K562 (cell line): ENCODE data around the gene IL15RA. TPM values are rescaled to one million over a fixed set of nuclear protein-coding genes. Genes with fewer than 3 reads are reported as not detected.

Experiments
- ATAC-seq: fragments of 200-7000 bp; cut with Tn5 transposase; 3 replicates; pipeline ENCODE4 v1.9.1; 2020; ENCODE audit warnings: moderate library complexity
- BruUV-seq: library from RNA; stranded (reverse); fragments of 400-500 nt; replicated peaks from 2 replicates; lab custom pipeline; 2021; lab: Mats Ljungman, UMichigan
- CTCF ChIA-PET: fragments of 300-600 bp; formaldehyde crosslinking; extraction: SDS; loops from one replicate; lab custom pipeline; 2021; ENCODE audit warnings: low intra/inter-chr PET ratio; lab: Yijun Ruan, JAX
- POLR2A ChIA-PET: fragments of 300-600, 350-650 bp; sonication (Branson Sonifier 250); formaldehyde crosslinking; extraction: SDS; loops from one replicate; lab custom pipeline; 2021; ENCODE audit warnings: antibody characterized with exemption, inconsistent platforms; lab: Yijun Ruan, JAX
- DNase-seq, 4 experiments: peaks; one replicate each; pipeline versions ENCODE4 v3.0.0 to v3.0.0-alpha.2; 2011 to 2018; ENCODE audit warnings: low spot score in 3 of 4, mixed read lengths in 3 of 4; ENCODE audit errors: extremely low read depth in 1 of 4
- FAIRE-seq: peaks from 2 replicates; lab custom pipeline; 2011; peaks lifted over from hg19 to GRCh38; lab: Jason Lieb, UNC
- H2AFZ ChIP-seq: 2 replicates; pipeline ENCODE4 v1.6.0; 2011; ENCODE audit warnings: low read depth, low read length, control low read depth, inconsistent platforms
- H3K27ac ChIP-seq: fragments of 200-600 bp; 3 replicates; pipeline ENCODE4 v1.8.0; 2011; ENCODE audit warnings: low read depth, mild to moderate bottlenecking, control low read depth, inconsistent platforms, low read length, moderate library complexity, mixed read lengths; ENCODE audit errors: extremely low read depth
- H3K27me3 ChIP-seq, 2 experiments: fragments of 300-600 bp in 1 of 2; 2 replicates in 1 of 2; 3 replicates in 1 of 2; pipeline versions ENCODE4 v1.6.0 to v1.8.0; 2011; ENCODE audit warnings: inconsistent platforms in 2 of 2, low read length in 2 of 2, mild to moderate bottlenecking in 1 of 2, mixed read lengths in 1 of 2, moderate library complexity in 1 of 2; ENCODE audit not compliant: control insufficient read depth in 2 of 2, insufficient read depth in 2 of 2
- H3K36me3 ChIP-seq: fragments of 300-600 bp; 3 replicates; pipeline ENCODE4 v1.8.0; 2011; ENCODE audit warnings: mild to moderate bottlenecking, low read length, inconsistent platforms; ENCODE audit not compliant: control insufficient read depth, insufficient read depth
- H3K4me1 ChIP-seq, 2 experiments: fragments of 200-600 bp in 1 of 2; replicated peaks in 1 of 2; 2 replicates in 1 of 2; 3 replicates in 1 of 2; pipeline versions ENCODE4 v1.5.1 to v1.8.0; 2011; ENCODE audit warnings: inconsistent platforms in 2 of 2, low read length in 2 of 2, mild to moderate bottlenecking in 1 of 2, mixed read lengths in 1 of 2, moderate library complexity in 1 of 2; ENCODE audit not compliant: control insufficient read depth in 2 of 2, insufficient read depth in 2 of 2
- H3K4me2 ChIP-seq: 2 replicates; pipeline ENCODE4 v1.6.1; 2011; ENCODE audit warnings: low read length, control low read depth, inconsistent platforms, mixed read lengths; ENCODE audit not compliant: insufficient read depth
- H3K4me3 ChIP-seq: fragments of 200-600 bp; sonication (generic), shearing (Covaris generic); 2 replicates; pipeline ENCODE4 v1.5.1; 2016; ENCODE audit warnings: control low read depth, inconsistent platforms
- H3K79me2 ChIP-seq: fragments of 200-600 bp; 3 replicates; pipeline ENCODE4 v1.8.0; 2011; ENCODE audit warnings: low read length, inconsistent platforms; ENCODE audit not compliant: control insufficient read depth, insufficient read depth
- H3K9ac ChIP-seq, 2 experiments: 2 replicates each; pipeline versions ENCODE4 v1.6.0 to v1.6.1; 2011; ENCODE audit warnings: low read depth in 2 of 2, low read length in 2 of 2, control low read depth in 1 of 2, inconsistent platforms in 1 of 2, mild to moderate bottlenecking in 1 of 2, mixed read lengths in 1 of 2; ENCODE audit not compliant: insufficient read depth in 1 of 2
- H3K9me1 ChIP-seq: one replicate; pipeline ENCODE4 v1.6.0; 2011; ENCODE audit warnings: inconsistent platforms, mild to moderate bottlenecking, low read length, moderate library complexity; ENCODE audit not compliant: control insufficient read depth, insufficient read depth
- H3K9me3 ChIP-seq: replicated peaks from 2 replicates; pipeline ENCODE4 v1.5.1; 2011; ENCODE audit warnings: low read depth, low read length, inconsistent platforms; ENCODE audit not compliant: control insufficient read depth, insufficient read depth
- H4K20me1 ChIP-seq: replicated peaks from 2 replicates; pipeline ENCODE4 v1.6.1; 2011; ENCODE audit warnings: low read length, inconsistent platforms, mixed read lengths; ENCODE audit not compliant: control insufficient read depth, insufficient read depth
- ARID3A ChIP-seq: IDR thresholded peaks from 2 replicates; pipeline ENCODE4 v1.6.1; 2012; ENCODE audit warnings: low read depth, low read length, improper control_type of control experiment, borderline replicate concordance
- BCOR ChIP-seq: fragments of 450-650 bp; IDR thresholded peaks from 2 replicates; pipeline ENCODE4 v1.6.1; 2016
- CEBPG ChIP-seq, 3 experiments: fragments of 200-800 bp in 1 of 3; sonication (Bioruptor generic) in 1 of 3; sonication (generic) in 1 of 3; formaldehyde crosslinking in 1 of 3; IDR thresholded peaks in 2 of 3; conservative IDR thresholded peaks in 1 of 3; 2 replicates each; pipeline versions ENCODE4 v1.6.1 to v1.8.0; 2016 to 2022; ENCODE audit warnings: missing compliant biosample characterization in 2 of 3, missing genetic modification characterization in 2 of 3, mild to moderate bottlenecking in 1 of 3, missing genetic modification reagents in 1 of 3
- CHCHD3 ChIP-seq: fragments of 250-450 bp; sonication (Bioruptor Pico); IDR thresholded peaks from 2 replicates; pipeline ENCODE4 v2.1.2; 2022; ENCODE audit warnings: mild to moderate bottlenecking
- CHD1 ChIP-seq: fragments of 200-600 bp; sonication (generic); IDR thresholded peaks from one replicate; pipeline ENCODE4 v1.6.1; 2012; ENCODE audit warnings: mild to moderate bottlenecking, moderate library complexity, low read length, inconsistent platforms
- HDAC1 ChIP-seq, 2 experiments: fragments of 450-650 bp; IDR thresholded peaks; 2 replicates each; pipeline ENCODE4 v1.6.1; 2016 to 2017; ENCODE audit warnings: inconsistent platforms in 1 of 2, mild to moderate bottlenecking in 1 of 2, moderate library complexity in 1 of 2
- MLLT1 ChIP-seq, 2 experiments: fragments of 450-650 bp; IDR thresholded peaks; 2 replicates each; pipeline ENCODE4 v1.6.1; 2016
- MTA3 ChIP-seq: fragments of 450-650 bp; formaldehyde crosslinking; IDR thresholded peaks from 2 replicates; pipeline ENCODE4 v1.6.1; 2017; ENCODE audit warnings: mild to moderate bottlenecking, borderline replicate concordance
- NR2C1 ChIP-seq, 2 experiments: fragments of 450-650 bp; IDR thresholded peaks; 2 replicates each; pipeline ENCODE4 v1.6.1; 2017; ENCODE audit warnings: mild to moderate bottlenecking in 2 of 2, antibody characterized with exemption in 1 of 2, inconsistent platforms in 1 of 2, missing compliant biosample characterization in 1 of 2, missing genetic modification characterization in 1 of 2
- PCBP1 ChIP-seq: fragments of 200-400 bp; formaldehyde crosslinking; IDR thresholded peaks from 2 replicates; pipeline ENCODE4 v1.6.1; 2018; ENCODE audit warnings: mild to moderate bottlenecking, low read depth, low read length; ENCODE audit not compliant: poor library complexity, severe bottlenecking
- RBFOX2 ChIP-seq: fragments of 200-400 bp; formaldehyde crosslinking; IDR thresholded peaks from 2 replicates; pipeline ENCODE4 v1.6.1; 2017; ENCODE audit warnings: low read depth, mild to moderate bottlenecking, low read length, moderate library complexity
- ZBTB7A ChIP-seq: IDR thresholded peaks from 2 replicates; pipeline ENCODE4 v1.6.1; 2011; ENCODE audit warnings: low read depth, mild to moderate bottlenecking, low read length, moderate library complexity, borderline replicate concordance; ENCODE audit not compliant: control insufficient read depth
- ZFP36 ChIP-seq: fragments of 150-350 bp; IDR thresholded peaks from 2 replicates; pipeline ENCODE4 v1.6.1; 2018; ENCODE audit warnings: low read length, low read depth; ENCODE audit not compliant: partially characterized antibody
- ZNF740 ChIP-seq, 3 experiments: fragments of 200-800 bp in 1 of 3; sonication (Bioruptor generic) in 1 of 3; sonication (generic) in 1 of 3; formaldehyde crosslinking in 1 of 3; IDR thresholded peaks; 2 replicates each; pipeline versions ENCODE4 v1.6.1 to v1.8.0; 2016 to 2022; ENCODE audit warnings: mild to moderate bottlenecking in 2 of 3, missing compliant biosample characterization in 2 of 3, missing genetic modification characterization in 2 of 3, missing genetic modification reagents in 1 of 3
- WGBS: fragments of 100-300 bp; shearing (Covaris generic); methylation state at CpG from one replicate; pipeline ENCODE4 v1.1.6; 2016; ENCODE audit warnings: low coverage, mixed read lengths; ENCODE audit not compliant: insufficient coverage; ENCODE audit errors: missing lambda C conversion rate; 5-methylcytosine and 5-hydroxymethylcytosine counted together
- in situ Hi-C: fragments of 300-500 bp; cut with MboI; formaldehyde crosslinking; loops from 4 replicates; pipeline ENCODE4 v1.15.0; 2018; ENCODE audit warnings: inconsistent platforms, mixed read lengths
- intact Hi-C: fragments of 100-400 bp; cut with micrococcal nuclease; formaldehyde crosslinking; loops from 2 replicates; pipeline ENCODE4 v1.14.2; 2022
- polyA plus RNA-seq, 8 experiments: library from polyadenylated mRNA; depleted of rRNA in 4 of 8; stranded (reverse) in 5 of 8; unstranded in 3 of 8; fragments of >200 nt; fragmentation: Nextera tagmentation in 2 of 8; fragmentation: Illumina TruSeq in 1 of 8; extraction: Ambion mirVana in 2 of 8; extraction: Trizol in 1 of 8; gene quantifications; 2 replicates each; pipeline versions ENCODE4 v1.2.1 to v1.2.3, GENCODE V29; 2011 to 2014; ENCODE audit warnings: inconsistent platforms in 1 of 8, missing spikeins in 1 of 8
- total RNA-seq, 7 experiments: library from RNA; depleted of rRNA in 6 of 7; stranded (reverse); fragments of >200 nt in 6 of 7; fragmentation: Illumina TruSeq in 2 of 7; extraction: Trizol in 2 of 7; gene quantifications; 2 replicates each; pipeline versions ENCODE4 v1.2.1 to v1.2.3, GENCODE V29; 2011 to 2021; ENCODE audit warnings: low replicate concordance in 1 of 7

The IL15RA gene
- total and polyA plus RNA-seq, 9 of the 15 experiments (the other 6 are each of a cell fraction or from before 2014, with no cell fraction given), result 1.2 to 11.7 (median 8.0) TPM

- Histone ChIP-seq H3K9me3 (no peaks in the 10 kb centered on the region), H3K4me3 (peak overlapping the region; percentile 82), H3K4me2 (peak overlapping the region; percentile 91), H3K27ac (peak overlapping the region; percentile 89), H3K4me1 (peaks cover 21 to 29% of the 10 kb centered on the region in 2 experiments), H4K20me1 (no peaks in the 10 kb centered on the region), H3K27me3 (no peaks in the 10 kb centered on the region), H3K36me3 (no peaks in the 10 kb centered on the region), H2AFZ (peak overlapping the region; percentile 98), H3K79me2 (peaks cover 54% of the 10 kb centered on the region), H3K9ac (peak overlapping the region; percentile 80 to 98), H3K9me1 (no peaks in the 10 kb centered on the region)
- no TSS peak for BruUV-seq
- POLR2A ChIA-PET, result interaction anchor here (0.6 to 1.2 kb wide), 3 partner anchors 12 to 156 kb away, joined by 3 to 6 read pairs (median 3); no protein-coding TSS in a partner anchor
- CTCF ChIA-PET, result no interaction called here
- DNase-seq (peak in 2 of 4 experiments; percentile 41 to 44), ATAC-seq (peak; percentile 4), FAIRE-seq (no peak)
- intact Hi-C loops (no loop called here), in situ Hi-C loops (no loop called here)
- WGBS, result 46% methylated on average over 19 of the region's 20 CpGs
- peak in 1 of 2 experiments; percentile 69; a peak in 1 of 4 replicates for TF ChIP-seq MLLT1 (IDR thresholded peaks at IDR 0.05)
- TF ChIP-seq ARID3A, result no peak
- TF ChIP-seq HDAC1 (IDR thresholded peaks at IDR 0.05), result peak in 1 of 2 experiments; percentile 25; a peak in 1 of 4 replicates
- 0 out of 2 replicates have a peak, but pooled peaks have one; percentile 17 for TF ChIP-seq ZBTB7A
- TF ChIP-seq BCOR, result peak; percentile 36; the same call in 1 of the 2 replicates
- TF ChIP-seq NR2C1 (IDR thresholded peaks at IDR 0.05), result peak; percentile 92
- peak; percentile 93 for TF ChIP-seq NR2C1 (tag; IDR thresholded peaks at IDR 0.05)
- TF ChIP-seq PCBP1, result no peak
- TF ChIP-seq CEBPG (CRISPR knock-in tag; IDR thresholded peaks at IDR 0.05), result peak; percentile 46; the same call in 1 of the 2 replicates
- peak; percentile 40 to 44; a peak in 1 of 4 replicates for TF ChIP-seq CEBPG (tag; conservative IDR thresholded peaks at IDR 0.05 in 1 of 2, IDR thresholded peaks at IDR 0.05 in 1 of 2)
- TF ChIP-seq RBFOX2, result no peak
- peak; percentile 58 for TF ChIP-seq ZNF740 (CRISPR knock-in tag; IDR thresholded peaks at IDR 0.05)
- peak in 1 of 2 experiments; percentile 83; a peak in 2 of 4 replicates for TF ChIP-seq ZNF740 (tag; IDR thresholded peaks at IDR 0.05)
- TF ChIP-seq CHCHD3, result no peak
- TF ChIP-seq ZFP36, result peak; percentile 35
- peak; percentile 58 for TF ChIP-seq CHD1
- no peak for TF ChIP-seq MTA3
Observed at GRCh38 chr10:5975641-5976473, 1.5 kb downstream of the IL15RA start.
